Suprapubic skin (tissue), 4 donors: Measurements from ENCODE around the gene CHST14.

Experiments used
- CTCF ChIP-seq, 2 donors: fragments of 200-600 bp in 1 of 2; fragments of 450-650 bp in 1 of 2; sonication (generic) in 1 of 2; IDR thresholded peaks; one replicate each; pipeline ENCODE4 v1.5.1; 2016 to 2019; ENCODE audit warnings: antibody characterized with exemption in 2 of 2, mild to moderate bottlenecking in 1 of 2, moderate library complexity in 1 of 2
- EP300 ChIP-seq: sonication (generic); formaldehyde crosslinking; IDR thresholded peaks from one replicate; pipeline ENCODE4 v1.6.1; 2017; ENCODE audit warnings: antibody characterized with exemption
- POLR2A ChIP-seq, 2 donors: fragments of 450-650 bp; IDR thresholded peaks; one replicate each; pipeline ENCODE4 v1.6.1; 2017; ENCODE audit warnings: antibody characterized with exemption in 2 of 2, mild to moderate bottlenecking in 2 of 2, moderate library complexity in 2 of 2
- POLR2AphosphoS5 ChIP-seq, 3 donors: sonication (generic); formaldehyde crosslinking; IDR thresholded peaks; one replicate each; pipeline ENCODE4 v1.6.1; 2017; ENCODE audit warnings: antibody characterized with exemption in 3 of 3

GRCh38 chr15:40471105-40471807, 472 bp downstream of the CHST14 start:
- TF ChIP-seq CTCF (IDR thresholded peaks at IDR 0.05) (no peak), POLR2AphosphoS5 (IDR thresholded peaks at IDR 0.05) (no peak), POLR2A (IDR thresholded peaks at IDR 0.05) (no peak), EP300 (no peak)
